GM21717 (cell line): ENCODE data around the gene PSPH.

Experiments used
- ATAC-seq: cut with Tn5 transposase; IDR thresholded peaks from one replicate; pipeline ENCODE4 v1.9.1; 2021; ENCODE audit warnings: mild to moderate bottlenecking, moderate library complexity; ENCODE audit not compliant: unreplicated experiment

Gene PSPH

GRCh38 chr7:56007891-56008290, 43.4 kb downstream of the PSPH start:
- no peak for ATAC-seq

- ATAC-seq: no peak
Measured at GRCh38 chr7:56007167-56007652, 44.0 kb downstream of the PSPH start.

- ATAC-seq: no peak
Measured at GRCh38 chr7:56003749-56004148, 47.5 kb downstream of the PSPH start.

- no peak for ATAC-seq
Measured at GRCh38 chr7:55996856-55997500, 54.3 kb downstream of the PSPH start.

GRCh38 chr7:55992346-55992745, 58.9 kb downstream of the PSPH start:
- no peak for ATAC-seq

- no peak for ATAC-seq
Measured at GRCh38 chr7:55983537-55983936, 67.7 kb downstream of the PSPH start.

GRCh38 chr7:55980266-55980665, 71.0 kb downstream of the PSPH start:
- ATAC-seq: no peak

GRCh38 chr7:55977831-55978230, 73.4 kb downstream of the PSPH start:
- no peak for ATAC-seq

- ATAC-seq: no peak
Measured at GRCh38 chr7:55975988-55976633, 75.1 kb downstream of the PSPH start.

GRCh38 chr7:55973747-55974250, 77.4 kb downstream of the PSPH start:
- ATAC-seq: no peak

- ATAC-seq: no peak
Measured at GRCh38 chr7:55970978-55971377, 80.3 kb downstream of the PSPH start.

- no peak for ATAC-seq
Measured at GRCh38 chr7:55970561-55970960, 80.7 kb downstream of the PSPH start.

- no peak for ATAC-seq
Measured at GRCh38 chr7:55969391-55969790, 81.9 kb downstream of the PSPH start.

- ATAC-seq: no peak
Measured at GRCh38 chr7:55966851-55967250, 84.4 kb downstream of the PSPH start.

- ATAC-seq: no peak
Measured at GRCh38 chr7:55965805-55966421, 85.3 kb downstream of the PSPH start.

- peak; percentile 33 for ATAC-seq
Measured at GRCh38 chr7:55965100-55965470, 86.2 kb downstream of the PSPH start.

- peak; percentile 83 for ATAC-seq
Measured at GRCh38 chr7:55964261-55965099, 86.8 kb downstream of the PSPH start, which contains the start of gene NIPSNAP2. Gene NIPSNAP2, plus strand, starts transcription at chr7:55964585. Its CDS starts 25 bp downstream, at chr7:55964610.

GRCh38 chr7:55963584-55964168, 87.6 kb downstream of the PSPH start:
- no peak for ATAC-seq

- ATAC-seq: no peak
Measured at GRCh38 chr7:55962014-55962413, 89.2 kb downstream of the PSPH start.
